H1 (cell line): ENCODE data around the gene SLC25A48. TPM values are rescaled to one million over a fixed set of nuclear protein-coding genes. Genes with fewer than 3 reads are reported as not detected.
"Not testable (repeated sequence)": the region's sequence is repeated elsewhere in the genome, so short reads cannot be mapped to it uniquely, and the experiment has no call there.

Experiments
- CTCF ChIA-PET: fragments of 300-600 bp; sonication (Branson Sonifier 250); formaldehyde crosslinking; loops from one replicate; lab custom pipeline; 2021; ENCODE audit not compliant: partially characterized antibody; lab: Charles Lee
- POLR2A ChIA-PET: fragments of 300-600 bp; sonication (Branson Sonifier 250); formaldehyde crosslinking; loops from one replicate; lab custom pipeline; 2021; ENCODE audit warnings: inconsistent platforms; ENCODE audit not compliant: partially characterized antibody; lab: Charles Lee
- DNase-seq, 2 experiments: peaks; one replicate each; pipeline versions ENCODE4 v3.0.0 to v3.0.0-alpha.2; 2010 to 2022; ENCODE audit warnings: low spot score in 2 of 2, low read depth in 1 of 2, mixed read lengths in 1 of 2
- FAIRE-seq: peaks from 2 replicates; lab custom pipeline; 2011; peaks lifted over from hg19 to GRCh38; lab: Jason Lieb, UNC
- H2AFZ ChIP-seq: 2 replicates; pipeline ENCODE4 v1.8.1; 2012; ENCODE audit warnings: low read length, inconsistent platforms
- H2AK5ac ChIP-seq: 2 replicates; pipeline ENCODE4 v1.6.1; 2013; ENCODE audit warnings: low read depth, low read length
- H2BK120ac ChIP-seq: replicated peaks from 2 replicates; pipeline ENCODE3; 2013; ENCODE audit warnings: low read depth, low read length, inconsistent platforms
- H2BK12ac ChIP-seq: 2 replicates; pipeline ENCODE4 v1.6.1; 2013; ENCODE audit warnings: low read depth, low read length
- H2BK15ac ChIP-seq: 2 replicates; pipeline ENCODE4 v1.6.1; 2013; ENCODE audit warnings: low read length
- H2BK20ac ChIP-seq: 2 replicates; pipeline ENCODE4 v1.6.1; 2013; ENCODE audit warnings: low read length
- H2BK5ac ChIP-seq: 2 replicates; pipeline ENCODE4 v1.6.1; 2013; ENCODE audit warnings: low read depth, low read length
- H3K14ac ChIP-seq: 2 replicates; pipeline ENCODE4 v1.6.1; 2013; ENCODE audit warnings: inconsistent platforms; ENCODE audit not compliant: insufficient read length
- H3K18ac ChIP-seq: 2 replicates; pipeline ENCODE4 v1.6.1; 2013; ENCODE audit warnings: low read length; ENCODE audit errors: extremely low read depth
- H3K23ac ChIP-seq: 2 replicates; pipeline ENCODE4 v1.6.1; 2013; ENCODE audit warnings: inconsistent platforms; ENCODE audit not compliant: insufficient read length
- H3K23me2 ChIP-seq: 2 replicates; pipeline ENCODE4 v1.6.1; 2013; ENCODE audit warnings: low read depth, low read length
- H3K27ac ChIP-seq: 2 replicates; pipeline ENCODE4 v1.6.1; 2011; ENCODE audit warnings: low read depth, low read length, inconsistent platforms
- H3K27me3 ChIP-seq, 4 experiments: replicated peaks in 1 of 4; 1 replicate in 1 of 4; 2 replicates in 3 of 4; pipeline versions ENCODE4 v1.6.1 to v1.8.1; 2011 to 2013; ENCODE audit warnings: low read length in 3 of 4, mild to moderate bottlenecking in 3 of 4, inconsistent platforms in 2 of 4, mixed read lengths in 2 of 4, moderate library complexity in 1 of 4; ENCODE audit not compliant: control insufficient read depth in 3 of 4, insufficient read depth in 3 of 4; ENCODE audit errors: extremely low read depth in 1 of 4
- H3K36me3 ChIP-seq, 4 experiments: 2 replicates each; pipeline versions ENCODE4 v1.6.1 to v1.8.1; 2011 to 2013; ENCODE audit warnings: mild to moderate bottlenecking in 4 of 4, low read length in 3 of 4, moderate library complexity in 2 of 4, control low read depth in 1 of 4, inconsistent platforms in 1 of 4; ENCODE audit not compliant: insufficient read depth in 4 of 4, control insufficient read depth in 2 of 4
- H3K4ac ChIP-seq: replicated peaks from 2 replicates; pipeline ENCODE3; 2013; ENCODE audit warnings: low read length, low read depth, mixed read lengths, inconsistent platforms; ENCODE audit not compliant: insufficient read length
- H3K4me1 ChIP-seq, 4 experiments: replicated peaks in 1 of 4; 1 replicate in 1 of 4; 2 replicates in 3 of 4; pipeline versions ENCODE4 v1.6.1 to v1.8.1; 2011 to 2013; ENCODE audit warnings: low read length in 3 of 4, inconsistent platforms in 2 of 4, mixed read lengths in 1 of 4; ENCODE audit not compliant: insufficient read depth in 4 of 4, control insufficient read depth in 3 of 4
- H3K4me2 ChIP-seq, 2 experiments: 2 replicates each; pipeline versions ENCODE4 v1.6.1 to v1.8.1; 2011 to 2013; ENCODE audit warnings: low read depth in 2 of 2, low read length in 2 of 2, control low read depth in 1 of 2, inconsistent platforms in 1 of 2, mild to moderate bottlenecking in 1 of 2; ENCODE audit not compliant: insufficient read depth in 1 of 2
- H3K4me3 ChIP-seq, 4 experiments: fragments of 200-600, 300-600 bp in 1 of 4; sonication (generic), shearing (Covaris generic), sonication (Bioruptor Twin) in 1 of 4; 2 replicates each; pipeline versions ENCODE4 v1.5.1 to v1.8.1; 2011 to 2016; ENCODE audit warnings: low read length in 4 of 4, low read depth in 3 of 4, control low read depth in 2 of 4, inconsistent platforms in 2 of 4, mild to moderate bottlenecking in 2 of 4, mixed read lengths in 1 of 4, moderate library complexity in 1 of 4; ENCODE audit not compliant: insufficient read depth in 2 of 4; ENCODE audit errors: extremely low read depth in 1 of 4
- H3K56ac ChIP-seq: replicated peaks from 2 replicates; pipeline ENCODE3; 2013; ENCODE audit warnings: low read depth, mild to moderate bottlenecking, mixed read lengths, low read length, inconsistent platforms; ENCODE audit not compliant: insufficient read length
- H3K79me1 ChIP-seq: 2 replicates; pipeline ENCODE4 v1.6.1; 2013; ENCODE audit warnings: low read depth, low read length, control low read depth
- H3K79me2 ChIP-seq, 2 experiments: 2 replicates each; pipeline versions ENCODE4 v1.6.1 to v1.8.1; 2012 to 2013; ENCODE audit warnings: low read length in 2 of 2, mild to moderate bottlenecking in 2 of 2, inconsistent platforms in 1 of 2; ENCODE audit not compliant: insufficient read depth in 2 of 2, control insufficient read depth in 1 of 2
- H3K9ac ChIP-seq, 4 experiments: replicated peaks in 1 of 4; 1 replicate in 1 of 4; 2 replicates in 3 of 4; pipeline versions ENCODE4 v1.6.1 to v1.8.1; 2011 to 2013; ENCODE audit warnings: low read depth in 3 of 4, low read length in 3 of 4, control low read depth in 2 of 4, mild to moderate bottlenecking in 2 of 4, moderate library complexity in 2 of 4, inconsistent platforms in 1 of 4; ENCODE audit errors: extremely low read depth in 1 of 4
- H3K9me3 ChIP-seq, 2 experiments: 2 replicates each; pipeline versions ENCODE4 v1.6.1 to v1.8.1; 2012 to 2013; ENCODE audit warnings: mild to moderate bottlenecking in 2 of 2, moderate library complexity in 2 of 2, control low read depth in 1 of 2, inconsistent platforms in 1 of 2, low read depth in 1 of 2, low read length in 1 of 2, mixed read lengths in 1 of 2; ENCODE audit not compliant: insufficient read depth in 2 of 2
- H4K20me1 ChIP-seq, 2 experiments: replicated peaks in 1 of 2; 2 replicates each; pipeline versions ENCODE3 to v1.8.1; 2011 to 2013; ENCODE audit warnings: inconsistent platforms in 2 of 2, low read length in 2 of 2, mild to moderate bottlenecking in 1 of 2; ENCODE audit not compliant: insufficient read depth in 2 of 2, control insufficient read depth in 1 of 2
- H4K5ac ChIP-seq: 2 replicates; pipeline ENCODE4 v1.6.1; 2013; ENCODE audit warnings: low read length, low read depth, mixed read lengths, inconsistent platforms; ENCODE audit not compliant: insufficient read length
- H4K8ac ChIP-seq: 2 replicates; pipeline ENCODE4 v1.8.0; 2013; ENCODE audit warnings: mild to moderate bottlenecking, moderate library complexity, low read length, inconsistent platforms; ENCODE audit not compliant: insufficient read depth; ENCODE audit errors: extremely low read depth
- H4K91ac ChIP-seq: replicated peaks from 2 replicates; pipeline ENCODE3; 2013; ENCODE audit warnings: low read length, mixed read lengths, inconsistent platforms; ENCODE audit not compliant: insufficient read length
- WGBS, 2 experiments: shearing (Covaris generic) in 1 of 2; methylation state at CpG; one replicate each; pipeline versions ENCODE4 v1.1.6 to v1.1.7; 2013 to 2015; ENCODE audit warnings: low lambda C conversion rate in 2 of 2, mixed read lengths in 2 of 2, inconsistent platforms in 1 of 2, low coverage in 1 of 2, missing lambda C conversion rate in 1 of 2; ENCODE audit not compliant: insufficient replicate concordance in 2 of 2, insufficient coverage in 1 of 2, insufficient read length in 1 of 2; ENCODE audit errors: extremely low coverage in 1 of 2, missing lambda C conversion rate in 1 of 2; 5-methylcytosine and 5-hydroxymethylcytosine counted together
- polyA plus RNA-seq, 7 experiments: library from polyadenylated mRNA; depleted of rRNA in 3 of 7; stranded (reverse) in 5 of 7; unstranded in 2 of 7; fragments of >200 nt in 5 of 7; fragments of 200-250 nt in 2 of 7; gene quantifications; 1 replicate in 5 of 7; 2 replicates in 1 of 7; 4 replicates in 1 of 7; pipeline versions ENCODE4 v1.2.1 to v1.2.3, GENCODE V29; 2011 to 2013; ENCODE audit warnings: missing spikeins in 2 of 7, mixed read lengths in 2 of 7
- total RNA-seq: library from RNA; stranded (reverse); fragmentation: NEBNext Ultra II Directional; extraction: Animal tissue kit (Norgen Biotek cat#: 25700); gene quantifications from 2 replicates; pipeline ENCODE4 v1.2.1, GENCODE V29; 2021

The SLC25A48 gene
- total and polyA plus RNA-seq, 2 of the 8 experiments (the other 6 are each of a cell fraction or from before 2014, with no cell fraction given): 1.3 to 1.8 TPM

GRCh38 chr5:135859186-135859585 lies 24.7 kb downstream of the SLC25A48 start:
- H3K79me2 ChIP-seq, H3K36me3 ChIP-seq, POLR2A ChIA-PET, H3K4me3 ChIP-seq, H4K5ac ChIP-seq, H2AFZ ChIP-seq, H3K56ac ChIP-seq, H3K9ac ChIP-seq, H3K18ac ChIP-seq, CTCF ChIA-PET, H2BK15ac ChIP-seq, H3K4me2 ChIP-seq, H3K4ac ChIP-seq, H3K14ac ChIP-seq, H3K4me1 ChIP-seq, H3K79me1 ChIP-seq, DNase-seq, H3K23ac ChIP-seq, H3K23me2 ChIP-seq, H2BK120ac ChIP-seq, H3K27me3 ChIP-seq, H2AK5ac ChIP-seq, FAIRE-seq, H3K27ac ChIP-seq, H4K8ac ChIP-seq, H2BK20ac ChIP-seq, H2BK12ac ChIP-seq, H4K91ac ChIP-seq, H3K9me3 ChIP-seq, H2BK5ac ChIP-seq, H4K20me1 ChIP-seq: not testable (repeated sequence)
- WGBS, 2 experiments: 86% methylated on average over 3 of the region's 3 CpGs; no CpG with 5 or more reads in 1 of the 2 experiments
